COLO829 (cell line): Measurements from ENCODE around the gene ATP8B1.

Experiments
- DNase-seq: peaks from one replicate; pipeline ENCODE4 v3.0.0; 2012; ENCODE audit warnings: low spot score

Gene ATP8B1

DNA sequence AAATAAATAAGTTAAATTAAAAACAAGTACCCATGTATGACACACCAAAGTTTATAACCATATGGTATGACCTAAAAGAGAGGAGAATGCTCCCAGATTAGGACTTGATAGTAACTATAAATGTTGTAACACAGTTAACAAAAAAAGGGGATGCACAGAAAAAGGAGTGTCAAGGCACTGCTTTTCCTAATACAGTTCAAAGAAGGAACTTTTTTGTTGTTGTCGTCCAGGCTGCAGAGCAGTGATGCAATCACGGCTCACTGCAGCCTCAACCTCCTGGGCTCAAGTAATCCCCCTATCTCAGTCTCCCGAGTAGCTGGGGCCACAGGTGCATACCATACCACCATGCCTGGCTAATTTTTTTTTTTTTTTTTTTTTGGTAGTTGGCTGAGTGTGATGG lies 184.2 kb downstream of the ATP8B1 start:
- DNase-seq: no peak

DNA sequence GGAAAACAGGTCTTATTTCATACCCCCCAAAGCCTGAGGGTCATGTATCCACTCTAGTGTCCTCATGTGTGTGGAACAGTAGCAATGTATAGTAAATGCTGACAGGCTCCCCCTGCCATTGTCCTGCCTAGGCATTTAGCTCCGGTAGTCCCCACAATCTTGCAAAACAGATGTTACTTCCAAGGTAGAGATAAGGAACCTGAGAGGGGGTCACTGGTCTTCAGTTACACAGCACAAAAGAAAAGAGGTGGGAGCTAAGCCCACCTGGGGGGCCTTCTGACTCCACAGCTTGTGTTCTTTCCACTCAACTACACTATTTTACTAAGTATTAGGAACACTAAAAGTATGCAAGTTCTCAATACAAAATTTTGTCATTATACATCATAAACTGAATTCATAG lies 199.2 kb downstream of the ATP8B1 start:
- DNase-seq: no peak
